ENCODE data around the gene FAM76B. TPM values are rescaled to one million over a fixed set of nuclear protein-coding genes. Genes with fewer than 3 reads are reported as not detected.

FAM76B gene
- total RNA-seq, 4 donors from 2014 or later, result 3.6 to 13.6 (median 8.9) TPM

- TF ChIP-seq POLR2A (IDR thresholded peaks at IDR 0.05) (no peak), CTCF (IDR thresholded peaks at IDR 0.05 in 4 of 5, conservative IDR thresholded peaks at IDR 0.05 in 1 of 5) (no peak)
- DNase-seq, result no peak
- intact Hi-C loops (cut with DNase I; ENCODE audit: low total_unique reads), result no loop called here
Observed at GRCh38 chr11:95795627-95796295, 6.2 kb upstream of the FAM76B start.

GRCh38 chr11:95794086-95794485 is 4.5 kb upstream of the FAM76B start:
- DNase-seq, result no peak
- in situ Hi-C loops (cut with MboI; ENCODE audit: low sequenced_read_pairs in 4 of 4) (loop anchor here in 2 of 4 donors (25.0 kb wide), 1 partner anchor 1307 kb away; the partner anchor contains the start of genes ANKRD49 (in 2 of the 2) and MRE11 (in 2 of the 2)), intact Hi-C loops (cut with DNase I; ENCODE audit: low total_unique reads) (loop anchor here (5.0 kb wide), 1 partner anchor 128 kb away; the partner anchor contains the start of gene MTMR2)

More at GRCh38 chr11:95795627-95796295, 6.2 kb upstream of the FAM76B start:
- Histone ChIP-seq H3K9me3 (no peaks in the 10 kb centered on the region), H3K27me3 (no peaks in the 10 kb centered on the region), H3K27ac (no peak overlapping the region), H3K4me1 (peaks cover 8 to 15% of the 10 kb centered on the region in 2 donors), H3K36me3 (peaks cover 0 to 10% of the 10 kb centered on the region in 2 donors), H3K4me3 (no peak overlapping the region)
- in situ Hi-C loops (cut with MboI; ENCODE audit: low sequenced_read_pairs in 4 of 4), result loop anchor here in 2 of 4 donors (25.0 kb wide), 1 partner anchor 1308 kb away; the partner anchor contains the start of genes ANKRD49 (in 2 of the 2) and MRE11 (in 2 of the 2)
- no peak for ATAC-seq

GRCh38 chr11:95793116-95793515 is 3.5 kb upstream of the FAM76B start:
- H3K27ac ChIP-seq, result no peak overlapping the region
- no peak overlapping the region for H3K4me3 ChIP-seq
- intact Hi-C loops (cut with DNase I; ENCODE audit: low total_unique reads) (loop anchor here (5.0 kb wide), 1 partner anchor 129 kb away; the partner anchor contains the start of gene MTMR2), in situ Hi-C loops (cut with MboI; ENCODE audit: low sequenced_read_pairs in 4 of 4) (loop anchor here in 2 of 4 donors (25.0 kb wide), 1 partner anchor 1306 kb away; the partner anchor contains the start of genes ANKRD49 (in 2 of the 2) and MRE11 (in 2 of the 2))
- H3K9me3 ChIP-seq, result no peaks in the 10 kb centered on the region
- H3K4me1 ChIP-seq, result peaks cover 16 to 25% of the 10 kb centered on the region in 2 donors
- no peaks in the 10 kb centered on the region for H3K36me3 ChIP-seq
- DNase-seq, result no peak
- H3K27me3 ChIP-seq, result no peaks in the 10 kb centered on the region
- ATAC-seq, result no peak
- no peak for TF ChIP-seq POLR2A (IDR thresholded peaks at IDR 0.05)
- no peak for TF ChIP-seq CTCF (IDR thresholded peaks at IDR 0.05 in 4 of 5, conservative IDR thresholded peaks at IDR 0.05 in 1 of 5)

More at GRCh38 chr11:95794086-95794485, 4.5 kb upstream of the FAM76B start:
- Histone ChIP-seq H3K4me3 (no peak overlapping the region), H3K27me3 (no peaks in the 10 kb centered on the region), H3K9me3 (no peaks in the 10 kb centered on the region), H3K36me3 (no peaks in the 10 kb centered on the region), H3K27ac (no peak overlapping the region), H3K4me1 (peaks cover 8 to 15% of the 10 kb centered on the region in 2 donors)
- no peak for TF ChIP-seq CTCF (IDR thresholded peaks at IDR 0.05 in 4 of 5, conservative IDR thresholded peaks at IDR 0.05 in 1 of 5)
- no peak for TF ChIP-seq POLR2A (IDR thresholded peaks at IDR 0.05)
- ATAC-seq, result no peak

GRCh38 chr11:95792700-95793099 is 3.1 kb upstream of the FAM76B start:
- no peak for ATAC-seq
- intact Hi-C loops (cut with DNase I; ENCODE audit: low total_unique reads), result loop anchor here (5.0 kb wide), 1 partner anchor 130 kb away; the partner anchor contains the start of gene MTMR2
- peaks cover 0 to 2% of the 10 kb centered on the region in 2 donors for H3K36me3 ChIP-seq

More at GRCh38 chr11:95792700-95793099, 3.1 kb upstream of the FAM76B start:
- H3K4me3 ChIP-seq, result no peak overlapping the region
- peaks cover 19 to 26% of the 10 kb centered on the region in 2 donors for H3K4me1 ChIP-seq
- in situ Hi-C loops (cut with MboI; ENCODE audit: low sequenced_read_pairs in 4 of 4), result loop anchor here in 2 of 4 donors (25.0 kb wide), 1 partner anchor 1305 kb away; the partner anchor contains the start of genes ANKRD49 (in 2 of the 2) and MRE11 (in 2 of the 2)
- no peak for DNase-seq
- no peaks in the 10 kb centered on the region for H3K27me3 ChIP-seq
- H3K27ac ChIP-seq, result no peak overlapping the region
- TF ChIP-seq CTCF (IDR thresholded peaks at IDR 0.05 in 4 of 5, conservative IDR thresholded peaks at IDR 0.05 in 1 of 5) (no peak), POLR2A (IDR thresholded peaks at IDR 0.05) (no peak)
- H3K9me3 ChIP-seq, result no peaks in the 10 kb centered on the region

Measured in gastrocnemius medialis (tissue), 4 donors.